AG20443 (cell line): ENCODE results near the gene ZNF285.
"Not testable (repeated sequence)": the region's sequence is repeated elsewhere in the genome, so short reads cannot be mapped to it uniquely, and the experiment has no call there.

ENCODE experiments used
- DNase-seq: peaks from one replicate; pipeline ENCODE4 v3.0.0; 2012; ENCODE audit warnings: low spot score, mixed read lengths

Gene ZNF285

DNA sequence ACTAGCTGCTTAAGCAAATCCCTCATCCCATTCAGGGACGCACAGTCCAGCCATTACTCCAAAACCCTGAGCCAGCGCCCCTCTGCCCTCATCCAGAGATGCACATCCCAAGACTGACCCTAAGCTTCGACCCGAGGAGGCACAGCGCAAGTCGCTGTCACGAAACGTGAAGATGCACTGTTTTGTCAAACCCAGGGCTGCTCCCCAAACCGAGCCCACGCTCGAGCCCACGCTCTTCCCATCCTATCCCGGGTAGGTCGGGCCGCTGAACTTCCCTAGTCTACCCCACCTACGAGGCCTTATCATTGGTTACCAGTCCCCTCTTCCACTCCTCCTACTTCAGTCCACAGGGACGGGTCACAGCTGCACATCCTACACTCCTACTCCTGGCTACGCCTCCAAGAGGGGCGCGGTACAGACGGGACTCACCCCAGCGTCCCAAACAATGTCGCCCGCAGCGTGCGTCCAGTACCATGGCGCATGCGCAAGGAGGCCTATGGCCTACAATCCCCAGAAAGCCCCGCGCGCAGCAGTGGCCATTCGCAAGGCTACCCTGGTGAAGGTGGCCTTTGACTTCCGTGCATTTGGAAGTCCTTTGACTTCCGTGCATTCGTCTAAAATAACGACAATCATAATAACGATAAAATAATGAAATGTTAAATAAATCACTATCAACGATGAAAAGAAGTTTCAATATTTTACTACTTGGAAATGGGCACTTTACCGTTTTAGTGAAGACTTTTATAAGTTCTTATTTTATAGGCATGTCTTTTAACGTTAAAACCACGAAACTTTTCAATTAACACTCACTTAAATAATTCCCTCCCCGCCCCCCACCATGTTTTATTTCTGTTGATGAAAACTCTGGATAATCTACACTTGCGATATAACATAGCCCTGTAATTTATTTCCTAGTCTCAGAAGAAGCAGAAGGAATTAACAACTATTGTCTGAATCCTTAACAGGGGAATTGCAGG is at the start of gene ZNF285:
ZNF285 (minus strand) TSS at position 470 of the 977 bp plus-strand sequence. CDS start 4,395 bp downstream, outside the sequence.
- DNase-seq = peak; percentile 99

DNA sequence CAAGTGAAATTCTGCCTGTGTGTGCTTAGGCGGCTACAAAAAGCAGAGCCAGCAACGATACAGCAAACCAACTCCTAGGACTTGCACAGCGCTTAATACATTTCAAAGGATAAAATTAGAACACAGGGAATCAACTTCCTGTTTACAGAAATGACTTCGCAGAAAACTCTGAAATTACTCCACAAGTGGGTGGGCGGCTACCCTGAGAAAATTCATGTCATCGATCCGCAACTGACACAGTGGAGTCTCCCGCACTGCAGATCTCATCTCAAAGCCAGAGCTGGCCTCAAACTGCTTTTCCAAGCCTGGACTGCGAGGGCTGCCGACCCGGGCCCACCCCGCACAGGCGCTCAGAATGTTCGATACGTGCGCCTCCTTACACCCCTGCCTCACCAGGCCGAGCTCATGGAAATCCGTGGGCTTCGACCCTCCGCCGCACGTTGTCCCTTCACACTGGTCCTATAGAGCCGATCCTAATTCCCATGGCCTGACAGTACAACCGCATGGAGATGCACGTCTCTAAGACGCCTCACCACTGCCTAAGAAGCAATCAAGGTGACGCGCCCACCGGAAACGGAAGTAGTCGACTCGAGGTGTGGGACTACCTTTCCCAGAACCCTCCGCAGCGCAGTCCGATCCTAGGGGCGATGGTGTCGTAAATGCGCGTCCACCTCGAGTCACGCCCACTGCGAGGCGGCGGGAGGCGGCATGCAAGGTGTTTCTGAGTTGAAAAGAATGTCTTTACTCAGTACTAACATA is 46.7 kb upstream of the ZNF285 start, which contains the start of gene ZNF229:
ZNF229 (minus strand) TSS at position 557 of the 759 bp plus-strand sequence. CDS start 5,625 bp downstream, outside the sequence.
- peak; percentile 97 for DNase-seq

DNA sequence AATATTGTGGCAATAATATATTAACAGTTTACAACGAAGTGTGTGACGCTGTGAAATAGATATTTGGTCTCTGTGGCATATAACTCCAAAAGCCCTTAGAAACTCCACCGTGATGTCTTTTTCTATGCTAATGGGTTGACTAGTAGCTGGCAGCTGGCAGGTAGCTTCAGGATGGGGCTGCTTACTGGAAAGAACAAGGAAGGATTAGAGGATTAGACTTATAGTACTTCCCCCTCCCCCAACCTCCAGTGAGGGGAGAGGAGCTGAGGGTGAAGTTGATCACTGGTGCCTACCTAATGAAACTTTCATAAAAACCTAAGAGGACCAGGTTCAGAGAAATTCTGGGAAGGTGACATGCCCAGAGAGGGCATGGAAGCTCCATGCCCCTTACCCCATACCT is 37.0 kb upstream of the ZNF285 start:
- no peak for DNase-seq

DNA sequence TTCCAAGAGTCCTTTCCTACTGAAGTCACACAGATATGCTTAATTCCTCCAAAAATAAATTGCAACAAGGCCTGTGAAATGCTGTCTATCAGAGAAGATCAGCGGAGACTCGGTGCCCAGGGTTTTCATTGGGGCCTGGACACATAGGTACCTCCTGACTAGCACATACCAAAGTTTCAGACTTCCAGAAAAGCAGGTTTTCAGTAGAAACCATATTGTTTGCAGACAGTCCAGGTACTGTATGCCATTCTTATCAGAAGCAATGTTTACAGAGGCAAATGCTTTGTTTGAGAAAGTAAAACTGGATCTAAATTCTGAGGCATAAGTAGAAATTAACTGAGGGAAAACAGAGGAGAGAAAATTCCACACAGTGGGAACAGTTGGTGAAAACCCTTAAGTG is 34.0 kb upstream of the ZNF285 start:
- DNase-seq = no peak

DNA sequence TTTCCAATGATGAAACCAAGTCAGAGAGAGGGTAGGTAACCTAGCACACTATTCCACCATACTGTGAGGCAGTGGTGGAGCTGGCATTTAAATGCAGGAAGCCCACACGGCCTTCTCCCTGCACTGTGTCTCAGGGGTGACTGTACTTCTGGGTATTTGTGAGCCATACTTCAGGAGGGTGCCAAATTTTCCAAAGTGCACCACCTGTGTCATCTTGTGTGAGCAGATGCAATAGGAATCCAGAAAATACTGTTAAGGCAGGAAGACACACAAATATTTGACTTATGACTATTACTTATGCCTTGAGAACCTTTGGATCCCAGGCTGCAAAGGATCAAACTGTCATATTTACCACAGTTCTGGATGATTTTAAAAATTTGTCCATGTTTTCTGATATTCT is 29.5 kb upstream of the ZNF285 start:
- DNase-seq = no peak

- not testable (repeated sequence) for DNase-seq
Measured at GRCh38 chr19:44415553-44415952, 14.1 kb upstream of the ZNF285 start.

DNA sequence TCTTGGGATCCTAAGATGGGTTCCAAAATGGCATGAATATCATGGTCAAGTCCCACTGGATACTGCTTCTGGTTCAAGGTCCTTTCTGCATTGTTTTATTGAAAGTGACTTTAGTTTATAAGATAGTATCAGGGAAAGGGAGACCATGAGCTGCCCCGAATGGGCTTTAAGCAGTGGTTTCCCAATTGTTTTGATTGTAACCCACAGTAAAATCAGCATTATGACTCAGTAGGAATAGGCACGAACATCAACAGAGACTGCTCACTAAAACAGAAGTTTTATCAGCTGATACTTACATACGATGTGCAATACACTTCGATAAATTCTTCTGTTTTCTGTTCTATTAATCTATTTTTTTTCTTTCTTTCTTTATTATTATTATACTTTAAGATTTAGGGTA is 12.1 kb downstream of the ZNF285 start:
- DNase-seq = peak; percentile 17

DNA sequence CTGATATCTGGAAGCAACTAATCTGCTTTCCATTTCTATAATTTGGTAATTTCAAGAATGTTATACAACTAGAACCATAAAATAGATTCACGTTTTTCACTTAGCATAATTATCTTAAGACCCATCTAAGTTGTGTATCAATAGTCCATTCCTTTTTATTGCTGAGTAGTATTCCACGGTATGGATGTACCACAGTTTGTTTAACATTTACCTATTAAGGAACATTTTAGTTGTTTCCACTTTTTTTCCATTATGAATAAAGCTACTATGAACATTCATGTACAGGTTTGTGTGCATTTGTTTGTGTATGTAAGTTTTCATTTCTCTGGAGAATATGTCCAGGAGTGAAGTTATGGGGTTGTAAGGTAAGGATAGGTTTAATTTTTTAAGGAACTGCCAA is 26.6 kb downstream of the ZNF285 start:
- DNase-seq = no peak

DNA sequence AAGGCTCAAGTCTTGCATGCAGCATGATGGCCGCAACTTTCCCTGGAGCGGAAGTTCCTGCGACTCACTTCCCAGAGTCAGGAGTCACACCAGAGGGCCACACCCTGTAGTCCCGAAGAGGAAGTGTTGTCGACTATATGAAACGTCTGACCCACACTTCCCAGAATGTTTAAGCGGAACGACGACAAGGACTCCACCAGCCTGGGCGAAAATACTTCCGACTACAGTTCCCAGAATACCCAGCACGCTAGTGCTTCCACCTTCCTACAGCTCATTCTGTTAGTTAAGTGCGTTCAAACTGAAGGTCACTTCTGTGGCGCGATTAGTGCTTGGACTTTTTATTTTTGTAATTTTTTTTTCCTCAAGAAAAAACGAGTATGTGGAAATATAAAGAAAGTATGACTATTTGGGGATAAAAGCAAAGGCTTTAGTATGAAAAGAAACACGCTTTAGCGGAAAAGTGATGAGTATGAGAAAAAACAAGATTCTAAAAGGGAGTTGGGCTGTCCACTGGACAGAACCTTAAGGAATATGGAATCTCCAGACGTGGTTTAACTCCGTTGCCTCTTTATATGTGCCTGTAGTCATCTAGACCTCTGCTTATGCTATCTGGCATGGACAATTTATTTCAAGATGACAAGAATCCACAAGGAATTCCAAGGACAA is 29.5 kb downstream of the ZNF285 start:
- DNase-seq = no peak

- DNase-seq = no peak
Measured at GRCh38 chr19:44367024-44367423, 34.4 kb downstream of the ZNF285 start.

GRCh38 chr19:44356383-44357111 is 44.9 kb downstream of the ZNF285 start, which contains the start of gene ZNF112:
Gene ZNF112, minus strand, starts transcription at chr19:44356680. Its CDS starts 16,141 bp downstream, at chr19:44340539.
- DNase-seq = peak; percentile 86

- DNase-seq = no peak
Measured at GRCh38 chr19:44346556-44346955, 54.9 kb downstream of the ZNF285 start.

GRCh38 chr19:44345959-44346358 is 55.4 kb downstream of the ZNF285 start:
- no peak for DNase-seq

- DNase-seq = no peak
Measured at GRCh38 chr19:44344255-44344654, 57.2 kb downstream of the ZNF285 start.

GRCh38 chr19:44341794-44342193 is 59.6 kb downstream of the ZNF285 start:
- DNase-seq = no peak

- DNase-seq = not testable (repeated sequence)
Measured at GRCh38 chr19:44334639-44335038, 66.8 kb downstream of the ZNF285 start.
